GM20000 (cell line): ENCODE measurements around the gene PELI2.

ENCODE experiments used
- DNase-seq: peaks from one replicate; pipeline ENCODE4 v3.0.0; 2012; ENCODE audit warnings: low spot score
- CTCF ChIP-seq: IDR thresholded peaks from 2 replicates; pipeline ENCODE4 v1.5.1; 2012; ENCODE audit warnings: mild to moderate bottlenecking, control low read depth; ENCODE audit errors: extremely low read depth, missing control alignments

The PELI2 gene

GRCh38 chr14:56221382-56222128, 103.3 kb downstream of the PELI2 start:
- no peak for DNase-seq
- TF ChIP-seq CTCF = no peak

- no peak for TF ChIP-seq CTCF
- no peak for DNase-seq
Observed at GRCh38 chr14:56224229-56224628, 106.0 kb downstream of the PELI2 start.

GRCh38 chr14:56224691-56225681, 106.8 kb downstream of the PELI2 start:
- no peak for DNase-seq
- no peak for TF ChIP-seq CTCF

GRCh38 chr14:56235388-56235787, 117.2 kb downstream of the PELI2 start:
- no peak for TF ChIP-seq CTCF
- DNase-seq = no peak

GRCh38 chr14:56237398-56237797, 119.2 kb downstream of the PELI2 start:
- no peak for TF ChIP-seq CTCF
- no peak for DNase-seq

GRCh38 chr14:56241461-56241860, 123.2 kb downstream of the PELI2 start:
- DNase-seq = no peak
- TF ChIP-seq CTCF = no peak

- no peak for DNase-seq
- TF ChIP-seq CTCF = no peak
Observed at GRCh38 chr14:56243110-56243509, 124.9 kb downstream of the PELI2 start.
